Neural cell (in vitro differentiated cells): ENCODE data around the gene AGTPBP1.

Source experiments
- CTCF ChIP-seq: fragments of 450-650 bp; IDR thresholded peaks from 2 replicates; pipeline ENCODE4 v1.5.1; 2014; ENCODE audit warnings: antibody characterized with exemption, mild to moderate bottlenecking, moderate library complexity; ENCODE audit not compliant: poor library complexity, severe bottlenecking
- MXI1 ChIP-seq: fragments of 450-650 bp; conservative IDR thresholded peaks from 2 replicates; pipeline ENCODE4 v1.6.1; 2014; ENCODE audit warnings: antibody characterized with exemption, mild to moderate bottlenecking; ENCODE audit not compliant: poor library complexity, severe bottlenecking
- POLR2AphosphoS5 ChIP-seq: IDR thresholded peaks from 2 replicates; pipeline ENCODE4 v1.6.1; 2012

GRCh38 chr9:85521371-85522197 lies 220.2 kb downstream of the AGTPBP1 start:
- TF ChIP-seq CTCF (no peak), POLR2AphosphoS5 (no peak), MXI1 (no peak)
